Epithelial cell of esophagus (primary cell): ENCODE results near the gene CCDC40.

ENCODE experiments used
- DNase-seq: peaks from one replicate; pipeline ENCODE4 v3.0.0; 2010; ENCODE audit warnings: low read depth
- H3K4me3 ChIP-seq: 2 replicates; pipeline ENCODE4 v1.5.1; 2011; ENCODE audit warnings: mild to moderate bottlenecking, low read length, control low read depth
- CTCF ChIP-seq: IDR thresholded peaks from 2 replicates; pipeline ENCODE4 v1.5.1; 2011; ENCODE audit warnings: low read depth, mild to moderate bottlenecking, low read length, control low read depth, inconsistent platforms; ENCODE audit not compliant: insufficient read depth; ENCODE audit errors: missing control alignments

Gene CCDC40

GRCh38 chr17:80002690-80003490 lies 33.6 kb upstream of the CCDC40 start:
- no peak for TF ChIP-seq CTCF
- no peak overlapping the region for H3K4me3 ChIP-seq
- no peak for DNase-seq

- no peak overlapping the region for H3K4me3 ChIP-seq
- TF ChIP-seq CTCF: no peak
- no peak for DNase-seq
Measured at GRCh38 chr17:80003969-80004368, 32.5 kb upstream of the CCDC40 start.

- peak; percentile 43 for DNase-seq
- peak overlapping the region; percentile 11 for H3K4me3 ChIP-seq
- peak; percentile 94 for TF ChIP-seq CTCF
Measured at GRCh38 chr17:80005360-80006338, 30.8 kb upstream of the CCDC40 start.

- TF ChIP-seq CTCF: no peak
- no peak overlapping the region for H3K4me3 ChIP-seq
- DNase-seq: no peak
Measured at GRCh38 chr17:80006339-80006720, 30.1 kb upstream of the CCDC40 start.

- DNase-seq: no peak
- no peak overlapping the region for H3K4me3 ChIP-seq
- no peak for TF ChIP-seq CTCF
Measured at GRCh38 chr17:80006811-80007752, 29.4 kb upstream of the CCDC40 start.

- TF ChIP-seq CTCF: no peak
- no peak for DNase-seq
Measured at GRCh38 chr17:80007939-80008338, 28.5 kb upstream of the CCDC40 start.

More at GRCh38 chr17:80007939-80008338, 28.5 kb upstream of the CCDC40 start:
- no peak overlapping the region for H3K4me3 ChIP-seq
